CD4-positive, alpha-beta T cell treated with Interleukin-6 for 4 hours (primary cell): ENCODE measurements around the gene NLRP9.

Experiments used
- DNase-seq: peaks from one replicate; pipeline ENCODE4 v3.0.0-alpha.2; 2020; ENCODE audit warnings: mixed read lengths

The NLRP9 gene

GRCh38 chr19:55702131-55702627 is 36.0 kb downstream of the NLRP9 start:
- no peak for DNase-seq

GRCh38 chr19:55700813-55701212 is 37.4 kb downstream of the NLRP9 start:
- no peak for DNase-seq

- no peak for DNase-seq
These were observed 39.0 kb downstream of the NLRP9 start for GRCh38 chr19:55699221-55699620.

- DNase-seq = no peak
These were observed 39.9 kb downstream of the NLRP9 start for GRCh38 chr19:55698256-55698655.

- DNase-seq = no peak
These were observed 40.5 kb downstream of the NLRP9 start for GRCh38 chr19:55697698-55698097.

DNA sequence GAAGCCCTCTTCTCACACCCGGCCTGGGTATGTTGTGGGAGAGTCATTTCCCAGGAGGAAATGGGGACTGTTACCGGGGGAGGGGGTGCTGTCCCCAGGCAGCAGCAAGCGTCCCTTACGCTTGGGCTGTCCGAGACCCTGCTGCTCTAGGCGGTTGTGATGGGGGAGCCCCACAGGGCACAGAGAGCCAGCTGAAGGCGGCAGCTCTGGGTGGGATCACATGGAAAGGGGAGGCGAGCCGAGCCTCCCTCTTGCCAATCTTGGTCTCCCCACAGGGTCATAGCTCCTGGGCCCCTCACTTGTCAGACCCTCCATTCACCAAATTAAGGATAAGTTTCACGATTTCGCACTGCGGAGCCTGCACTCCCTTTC is 41.1 kb downstream of the NLRP9 start:
- DNase-seq = no peak

GRCh38 chr19:55696301-55697068 is 41.7 kb downstream of the NLRP9 start:
- DNase-seq = no peak

DNA sequence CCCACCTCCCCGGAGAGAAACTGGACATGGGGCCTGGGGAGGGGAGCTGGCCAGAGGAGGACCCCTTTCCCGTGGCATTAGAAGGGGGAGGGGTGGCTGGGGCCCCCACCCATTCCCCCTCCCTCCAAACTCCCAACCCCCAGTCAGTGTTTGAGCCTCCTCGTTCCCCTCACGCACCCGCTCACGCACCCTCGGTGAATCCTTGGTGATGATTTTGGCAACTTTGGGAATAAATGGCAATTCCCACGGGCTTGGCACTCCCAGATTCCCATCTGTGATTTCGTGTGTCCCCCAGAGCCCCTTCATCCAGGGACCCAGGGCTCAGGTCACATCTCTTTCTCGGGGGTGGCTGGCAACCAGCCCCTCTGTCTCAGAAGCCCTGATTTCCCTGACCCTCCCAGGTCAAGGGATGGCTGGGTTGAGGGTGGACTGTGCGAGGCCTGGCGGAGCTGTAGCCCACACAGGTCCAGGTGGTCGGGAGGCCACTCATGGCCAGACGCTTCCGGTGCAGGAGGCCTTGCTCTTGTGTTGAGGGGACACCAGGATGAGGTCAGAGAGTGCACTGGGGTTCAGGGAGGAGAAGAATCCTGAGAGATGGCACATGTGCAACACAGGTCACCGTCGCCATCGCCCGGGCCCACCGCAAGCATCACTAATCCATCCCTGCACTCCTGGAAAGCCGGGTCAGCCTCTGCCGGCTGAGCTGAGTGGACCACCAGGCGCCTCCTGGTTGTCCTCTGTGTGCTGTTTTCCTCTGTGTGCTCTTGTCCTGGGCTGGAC is 42.5 kb downstream of the NLRP9 start:
- DNase-seq = no peak

DNA sequence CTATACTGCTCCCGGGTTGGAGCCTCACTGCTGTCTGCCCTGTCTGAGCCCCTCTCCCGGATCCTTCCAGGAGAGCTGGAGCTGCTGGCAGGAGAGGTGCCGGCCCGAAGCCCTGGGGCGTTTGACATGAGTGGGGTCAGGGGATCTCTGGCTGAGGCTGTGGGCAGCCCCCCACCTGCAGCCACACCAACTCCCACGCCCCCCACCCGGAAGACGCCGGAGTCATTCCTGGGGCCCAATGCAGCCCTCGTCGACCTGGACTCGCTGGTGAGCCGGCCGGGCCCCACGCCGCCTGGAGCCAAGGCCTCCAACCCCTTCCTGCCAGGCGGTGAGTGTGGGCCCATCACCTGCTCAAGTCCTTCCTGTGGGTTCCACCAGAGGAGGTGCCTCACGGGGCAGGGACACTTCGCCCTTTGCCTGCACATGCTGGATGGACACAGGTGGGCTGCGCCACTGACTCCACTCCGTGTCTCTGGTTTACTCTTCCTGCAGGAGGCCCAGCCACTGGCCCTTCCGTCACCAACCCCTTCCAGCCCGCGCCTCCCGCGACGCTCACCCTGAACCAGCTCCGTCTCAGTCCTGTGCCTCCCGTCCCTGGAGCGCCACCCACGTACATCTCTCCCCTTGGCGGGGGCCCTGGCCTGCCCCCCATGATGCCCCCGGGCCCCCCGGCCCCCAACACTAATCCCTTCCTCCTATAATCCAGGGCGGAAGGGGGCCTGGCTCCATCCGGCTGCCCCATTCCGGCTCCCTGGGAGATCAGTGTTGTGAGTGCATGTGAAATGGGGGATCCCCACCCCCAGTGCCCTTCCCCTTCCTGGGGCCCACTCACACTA is 43.3 kb downstream of the NLRP9 start:
- DNase-seq = no peak

GRCh38 chr19:55694241-55694655 is 44.0 kb downstream of the NLRP9 start:
- no peak for DNase-seq

- no peak for DNase-seq
These were observed 44.7 kb downstream of the NLRP9 start for GRCh38 chr19:55693336-55693974.

DNA sequence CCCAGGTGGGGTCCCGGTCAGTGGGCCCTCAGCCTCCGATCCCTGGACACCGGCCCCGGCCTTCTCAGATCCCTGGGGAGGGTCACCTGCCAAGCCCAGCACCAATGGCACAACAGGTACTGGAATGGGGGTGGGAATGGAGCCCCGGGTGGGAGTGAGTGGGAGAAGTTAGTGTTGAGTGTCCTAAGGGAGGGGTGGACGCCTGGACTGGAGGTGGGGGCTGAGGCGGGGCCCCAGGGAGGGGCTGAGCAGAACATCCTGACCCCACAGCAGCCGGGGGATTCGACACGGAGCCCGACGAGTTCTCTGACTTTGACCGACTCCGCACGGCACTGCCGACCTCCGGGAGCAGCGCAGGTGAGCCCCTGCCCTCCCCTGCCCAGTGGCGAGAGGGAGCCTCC is 45.5 kb downstream of the NLRP9 start:
- no peak for DNase-seq

- DNase-seq = no peak
These were observed 46.4 kb downstream of the NLRP9 start for GRCh38 chr19:55691561-55692481.

GRCh38 chr19:55690769-55691545 is 47.2 kb downstream of the NLRP9 start:
- no peak for DNase-seq

GRCh38 chr19:55690109-55690768 is 48.0 kb downstream of the NLRP9 start:
- no peak for DNase-seq

DNA sequence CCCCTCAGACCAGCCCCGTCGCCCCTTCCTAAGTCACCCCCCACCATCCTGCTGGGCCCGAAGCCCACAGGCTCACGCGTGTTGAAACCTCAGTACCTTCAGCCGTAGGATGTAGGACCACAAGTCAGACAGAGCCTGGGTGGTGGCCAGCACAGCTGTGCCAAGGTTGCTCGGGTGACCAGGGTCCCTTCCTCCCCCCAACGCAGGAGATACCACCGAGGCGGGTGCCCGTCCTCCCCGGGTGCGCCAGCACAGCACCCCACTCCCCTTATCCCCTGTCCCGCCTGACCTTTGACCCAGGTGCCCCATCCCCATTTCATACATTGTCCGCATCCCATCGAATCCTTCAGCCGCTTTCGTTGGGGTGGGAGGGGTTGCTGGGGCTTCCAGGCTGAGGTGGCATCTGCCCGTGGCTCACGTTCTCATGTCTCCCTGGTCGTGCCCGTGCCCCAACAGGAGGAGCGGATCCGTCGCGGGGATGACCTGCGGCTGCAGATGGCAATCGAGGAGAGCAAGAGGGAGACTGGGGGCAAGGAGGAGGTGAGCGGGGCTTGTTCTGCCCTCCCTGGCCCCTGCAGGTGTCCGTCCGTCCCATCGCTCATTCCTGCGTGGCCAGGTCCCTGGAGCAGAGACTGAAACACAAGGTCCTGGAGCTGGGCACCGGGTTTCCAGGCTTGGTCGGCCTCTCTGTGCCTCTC is 48.6 kb downstream of the NLRP9 start:
- DNase-seq = no peak

GRCh38 chr19:55688422-55689218 is 49.6 kb downstream of the NLRP9 start:
- DNase-seq = no peak
